ENCODE results near the gene LDLR. TPM values are rescaled to one million over a fixed set of nuclear protein-coding genes. Genes with fewer than 3 reads are reported as not detected.

Gene LDLR
- total and polyA plus RNA-seq, 2 donors from 2014 or later, result 17.6 to 42.4 TPM

- TF ChIP-seq CTCF (IDR thresholded peaks at IDR 0.05; ENCODE audit: borderline replicate concordance, extremely low read depth, insufficient read depth), result no peak
- DNase-seq, result no peak
- intact Hi-C loops (cut with DNase I), result no loop called here
Measured at GRCh38 chr19:11173516-11174155, 84.4 kb downstream of the LDLR start.

GRCh38 chr19:11174336-11174735 is 85.1 kb downstream of the LDLR start:
- no peak for FAIRE-seq
- Histone ChIP-seq H3K27ac (ENCODE audit: low read depth in 2 of 2, low read length in 2 of 2) (no peak overlapping the region), H3K4me3 (ENCODE audit: low read length in 3 of 3) (no peak overlapping the region), H3K36me3 (ENCODE audit: control insufficient read depth in 2 of 3, insufficient read depth in 3 of 3, low read length in 3 of 3) (peaks cover 4 to 38% (median 21%) of the 10 kb centered on the region in 3 donors), H3K27me3 (ENCODE audit: control insufficient read depth, insufficient read depth, low read length) (no peaks in the 10 kb centered on the region), H3K9me3 (ENCODE audit: control insufficient read depth in 2 of 3, insufficient read depth in 1 of 3, low read length in 3 of 3) (no peaks in the 10 kb centered on the region), H3K4me1 (ENCODE audit: control insufficient read depth in 2 of 3, insufficient read depth in 2 of 3, low read depth in 1 of 3, low read length in 3 of 3) (no peaks in the 10 kb centered on the region), H3K9ac (ENCODE audit: low read length in 3 of 3) (no peak overlapping the region)
- TF ChIP-seq CTCF (IDR thresholded peaks at IDR 0.05; ENCODE audit: borderline replicate concordance, extremely low read depth, insufficient read depth), result no peak
- DNase-seq, result no peak
- intact Hi-C loops (cut with DNase I), result no loop called here

More at GRCh38 chr19:11173516-11174155, 84.4 kb downstream of the LDLR start:
- H3K27ac ChIP-seq (ENCODE audit: low read depth in 2 of 2, low read length in 2 of 2), result no peak overlapping the region
- H3K4me3 ChIP-seq (ENCODE audit: low read length in 3 of 3), result no peak overlapping the region
- peaks cover 4 to 42% (median 22%) of the 10 kb centered on the region in 3 donors for H3K36me3 ChIP-seq (ENCODE audit: control insufficient read depth in 2 of 3, insufficient read depth in 3 of 3, low read length in 3 of 3)
- FAIRE-seq, result no peak
- H3K9ac ChIP-seq (ENCODE audit: low read length in 3 of 3), result no peak overlapping the region
- H3K9me3 ChIP-seq (ENCODE audit: control insufficient read depth in 2 of 3, insufficient read depth in 1 of 3, low read length in 3 of 3), result no peaks in the 10 kb centered on the region
- H3K4me1 ChIP-seq (ENCODE audit: control insufficient read depth in 2 of 3, insufficient read depth in 2 of 3, low read depth in 1 of 3, low read length in 3 of 3), result no peaks in the 10 kb centered on the region
- no peaks in the 10 kb centered on the region for H3K27me3 ChIP-seq (ENCODE audit: control insufficient read depth, insufficient read depth, low read length)

GRCh38 chr19:11175920-11176319 is 86.7 kb downstream of the LDLR start:
- Histone ChIP-seq H3K36me3 (ENCODE audit: control insufficient read depth in 2 of 3, insufficient read depth in 3 of 3, low read length in 3 of 3) (peaks cover 4 to 30% (median 18%) of the 10 kb centered on the region in 3 donors), H3K27ac (ENCODE audit: low read depth in 2 of 2, low read length in 2 of 2) (no peak overlapping the region)

More at GRCh38 chr19:11175920-11176319, 86.7 kb downstream of the LDLR start:
- H3K27me3 ChIP-seq (ENCODE audit: control insufficient read depth, insufficient read depth, low read length), result no peaks in the 10 kb centered on the region
- FAIRE-seq (no peak), DNase-seq (no peak)
- intact Hi-C loops (cut with DNase I), result no loop called here
- peaks cover 0 to 4% (median 4%) of the 10 kb centered on the region in 3 donors for H3K4me1 ChIP-seq (ENCODE audit: control insufficient read depth in 2 of 3, insufficient read depth in 2 of 3, low read depth in 1 of 3, low read length in 3 of 3)
- H3K9ac ChIP-seq (ENCODE audit: low read length in 3 of 3), result no peak overlapping the region
- no peak overlapping the region for H3K4me3 ChIP-seq (ENCODE audit: low read length in 3 of 3)
- no peaks in the 10 kb centered on the region for H3K9me3 ChIP-seq (ENCODE audit: control insufficient read depth in 2 of 3, insufficient read depth in 1 of 3, low read length in 3 of 3)
- TF ChIP-seq CTCF (IDR thresholded peaks at IDR 0.05; ENCODE audit: borderline replicate concordance, extremely low read depth, insufficient read depth), result no peak
